AG04450 (cell line): ENCODE measurements around the gene SYPL1. TPM values are rescaled to one million over a fixed set of nuclear protein-coding genes. Genes with fewer than 3 reads are reported as not detected.

ENCODE experiments used
- CTCF ChIA-PET: fragments of 300-600, 350-600 bp; formaldehyde crosslinking; extraction: SDS; loops from one replicate; lab custom pipeline; 2022; ENCODE audit warnings: antibody characterized with exemption, inconsistent platforms; lab: Charles Lee
- POLR2A ChIA-PET: fragments of 350-600 bp; formaldehyde crosslinking; extraction: SDS; loops from one replicate; lab custom pipeline; 2021; ENCODE audit warnings: antibody characterized with exemption, inconsistent platforms; lab: Yijun Ruan, JAX
- DNase-seq: peaks from one replicate; pipeline ENCODE4 v3.0.0-alpha.2; 2011; ENCODE audit warnings: low read depth, low spot score
- H3K27ac ChIP-seq: one replicate; pipeline ENCODE4 v1.5.1; 2012; ENCODE audit warnings: low read depth, low read length, control low read depth
- H3K27me3 ChIP-seq: one replicate; pipeline ENCODE4 v1.6.0; 2012; ENCODE audit warnings: low read length; ENCODE audit not compliant: control insufficient read depth, insufficient read depth
- H3K4me3 ChIP-seq: 2 replicates; pipeline ENCODE4 v1.5.1; 2011; ENCODE audit warnings: mild to moderate bottlenecking, low read depth, low read length, control low read depth
- H3K9me3 ChIP-seq: 2 replicates; pipeline ENCODE4 v1.5.1; 2012; ENCODE audit warnings: low read length; ENCODE audit not compliant: control insufficient read depth, insufficient read depth
- CTCF ChIP-seq: IDR thresholded peaks from 2 replicates; pipeline ENCODE4 v1.5.1; 2011; ENCODE audit warnings: low read depth, low read length, control low read depth, inconsistent platforms
- polyA plus RNA-seq: library from polyadenylated mRNA; depleted of rRNA; stranded (reverse); fragments of >200 nt; gene quantifications from 2 replicates; pipeline ENCODE4 v1.2.3, GENCODE V29; 2011

Gene SYPL1
- polyA plus RNA-seq, 1 experiment: 84.7 TPM

DNA sequence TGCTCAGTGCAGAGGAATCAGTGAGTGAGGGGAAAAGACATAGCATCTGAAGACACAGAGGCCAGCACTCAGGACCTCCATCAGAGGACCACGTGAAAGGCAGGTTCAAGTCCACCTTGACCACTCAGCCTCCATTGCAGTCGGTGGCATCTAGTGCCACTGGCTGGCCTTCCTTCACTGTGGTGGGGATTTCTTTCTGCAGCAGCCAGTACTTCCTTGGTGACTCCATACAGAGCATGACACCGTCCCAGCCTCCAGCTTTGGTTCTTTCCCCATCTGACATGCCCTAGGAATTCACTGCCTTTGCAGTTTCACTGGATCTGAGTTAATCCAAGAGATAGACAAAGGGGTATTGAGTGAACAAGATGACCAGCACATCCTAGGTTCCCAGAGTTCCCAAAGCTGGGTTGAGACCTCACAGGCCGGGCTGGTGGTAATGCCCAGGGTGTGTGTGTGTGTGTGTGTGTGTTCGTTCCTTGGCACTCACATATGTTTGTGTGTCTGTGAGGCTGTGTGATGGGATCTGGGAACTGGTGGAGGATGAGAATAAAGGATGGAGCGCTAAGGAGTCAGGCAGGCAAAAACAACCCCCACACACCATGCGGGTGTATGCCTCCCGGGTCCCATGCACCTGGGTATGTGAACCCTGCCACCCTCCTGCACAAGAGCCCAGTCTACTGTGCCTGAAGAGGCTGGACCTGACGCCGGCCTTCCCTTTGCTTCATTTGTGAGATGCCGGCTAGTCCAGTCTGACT lies 57.8 kb downstream of the SYPL1 start:
- no peak for DNase-seq
- Histone ChIP-seq H3K4me3 (no peak overlapping the region), H3K9me3 (no peaks in the 10 kb centered on the region; the same call in 1 of the 2 replicates), H3K27me3 (peaks cover 13% of the 10 kb centered on the region), H3K27ac (no peak overlapping the region)
- POLR2A ChIA-PET: no interaction called here
- CTCF ChIA-PET: interaction anchor here (0.7 to 6.0 kb wide), 2 partner anchors 99 to 594 kb away, joined by 4 to 153 read pairs; no protein-coding TSS in a partner anchor
- no peak for TF ChIP-seq CTCF

DNA sequence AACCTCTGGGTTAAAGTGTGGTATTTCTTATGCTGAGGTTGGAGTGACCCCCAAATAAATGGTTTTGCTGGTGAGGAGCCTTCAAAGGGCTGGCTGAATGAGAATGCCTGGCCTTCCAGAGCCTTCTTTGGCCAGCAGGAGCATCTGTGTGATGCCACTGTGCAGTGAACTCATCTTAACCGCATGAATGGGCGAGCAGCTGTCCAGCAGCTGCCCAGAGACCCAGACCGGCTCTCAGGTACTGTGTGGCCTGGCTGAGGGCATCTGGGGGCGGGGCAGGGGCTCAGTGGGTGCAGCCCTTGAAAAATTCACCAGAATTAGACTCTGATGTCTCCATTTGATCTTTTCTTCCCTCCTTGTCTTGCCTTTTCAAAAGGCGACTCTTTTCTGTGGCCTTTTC lies 59.0 kb downstream of the SYPL1 start:
- DNase-seq: no peak
- H3K27ac ChIP-seq: no peak overlapping the region
- peaks cover 13% of the 10 kb centered on the region for H3K27me3 ChIP-seq
- ChIA-PET POLR2A (no interaction called here), CTCF (interaction anchor here (3.6 kb wide), 1 partner anchor 101 kb away, joined by 36 read pairs; no protein-coding TSS in a partner anchor)
- no peak for TF ChIP-seq CTCF
- H3K4me3 ChIP-seq: no peak overlapping the region
- no peaks in the 10 kb centered on the region for H3K9me3 ChIP-seq

- ChIA-PET POLR2A (no interaction called here), CTCF (interaction anchor here (1.1 to 3.6 kb wide), 2 partner anchors 10 to 102 kb away, joined by 3 to 36 read pairs; no protein-coding TSS in a partner anchor)
- H3K27ac ChIP-seq: no peak overlapping the region
- H3K9me3 ChIP-seq: no peaks in the 10 kb centered on the region
- peaks cover 13% of the 10 kb centered on the region for H3K27me3 ChIP-seq
- DNase-seq: no peak
- no peak overlapping the region for H3K4me3 ChIP-seq
- no peak for TF ChIP-seq CTCF
Observed at GRCh38 chr7:106052681-106053080, 59.4 kb downstream of the SYPL1 start.

GRCh38 chr7:106050746-106051117 lies 61.4 kb downstream of the SYPL1 start:
- Histone ChIP-seq H3K9me3 (no peaks in the 10 kb centered on the region), H3K27ac (peak overlapping the region; percentile 42), H3K4me3 (no peak overlapping the region), H3K27me3 (peaks cover 17% of the 10 kb centered on the region)
- no peak for DNase-seq
- POLR2A ChIA-PET: interaction anchor here (0.6 to 2.3 kb wide), 2 partner anchors 61 to 860 kb away, joined by 3 to 7 read pairs; partner anchors contain the start of gene SYPL1
- no peak for TF ChIP-seq CTCF
- CTCF ChIA-PET: interaction anchor here (1.3 to 3.6 kb wide), 5 partner anchors 104 to 519 kb away, joined by 3 to 36 read pairs (median 4); partner anchors contain the start of gene RINT1
